ENCODE measurements around the gene TPX2. TPM values are rescaled to one million over a fixed set of nuclear protein-coding genes. Genes with fewer than 3 reads are reported as not detected.

Gene TPX2
- total and polyA plus RNA-seq, 10 of the 15 experiments (the other 5 are each of a cell fraction or from before 2014, with no cell fraction given) = 29.7 to 144 (median 89.0) TPM

DNA sequence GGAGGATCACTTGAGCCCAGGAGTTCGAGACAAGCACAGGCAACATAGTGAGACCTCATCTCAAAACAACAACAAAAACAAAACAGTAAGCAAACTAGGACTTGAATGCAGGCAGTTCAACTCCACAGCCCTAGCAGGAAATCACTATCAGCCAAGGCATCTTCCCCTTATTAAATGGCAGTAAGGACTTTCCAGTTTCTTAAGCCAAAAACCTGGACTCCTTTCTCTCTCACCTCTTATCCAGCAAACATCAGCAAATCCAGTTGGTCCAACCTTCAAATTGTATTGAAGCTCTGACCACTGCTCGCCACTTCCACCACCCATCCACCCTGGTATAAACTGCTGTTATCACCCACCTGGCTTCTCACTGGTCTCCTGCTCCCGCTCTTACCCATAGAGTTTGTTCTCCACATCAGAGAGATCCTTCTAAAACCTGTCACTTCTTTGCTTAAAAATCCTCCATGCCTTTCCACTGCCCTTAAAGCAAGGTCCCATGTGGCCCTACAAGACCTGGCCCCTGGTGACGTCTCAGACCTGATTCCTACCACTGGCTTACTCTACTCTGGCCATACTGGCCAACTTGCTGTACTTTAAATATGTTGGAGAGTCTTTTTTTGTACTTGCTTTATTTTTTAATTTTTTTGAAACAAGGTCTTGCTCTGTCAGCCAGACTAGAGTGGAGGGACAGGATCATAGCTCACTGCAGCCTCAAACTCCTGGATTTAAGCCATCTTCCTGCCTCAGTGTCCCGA lies 44.1 kb upstream of the TPX2 start:
- RAD21 ChIA-PET (ENCODE audit: unreplicated experiment) = interaction anchor here (1.0 to 2.2 kb wide), 2 partner anchors 11 to 33 kb away, joined by 3 to 8 read pairs; no protein-coding TSS in a partner anchor
- BruUV-seq (replicated peaks) = no TSS peak
- FAIRE-seq = no peak
- ATAC-seq = no peak
- no peak overlapping the region for H3K27ac ChIP-seq (ENCODE audit: control insufficient read depth, insufficient read depth)
- H3K9ac ChIP-seq (ENCODE audit: control insufficient read depth, insufficient read depth, low read length) = no peak overlapping the region
- CTCF ChIA-PET = interaction anchor here (1.5 to 25.1 kb wide), 3 partner anchors 14 to 33 kb away, joined by 3 to 254 read pairs (median 7); partner anchors contain the start of gene BCL2L1
- in situ Hi-C loops (cut with MboI) = no loop called here
- H3K36me3 ChIP-seq (ENCODE audit: control insufficient read depth in 2 of 2, insufficient read depth in 2 of 2, low read length in 1 of 2) = peaks cover 6 to 21% of the 10 kb centered on the region in 2 experiments
- H2AFZ ChIP-seq (ENCODE audit: control insufficient read depth, low read depth, low read length) = no peak overlapping the region
- SMC1A ChIA-PET (ENCODE audit: uncharacterized antibody, unreplicated experiment) = interaction anchor here (0.8 to 4.3 kb wide), 5 partner anchors 10 to 34 kb away, joined by 3 to 32 read pairs (median 5); no protein-coding TSS in a partner anchor
- DNase-seq (ENCODE audit: low read depth, low spot score) = no peak
- H3K9me3 ChIP-seq (replicated peaks; ENCODE audit: control insufficient read depth, insufficient read depth, low read length) = no peaks in the 10 kb centered on the region
- 0 out of 2 replicates have a peak, but pooled peaks cover 2% of the 10 kb centered on the region for H4K20me1 ChIP-seq (ENCODE audit: control insufficient read depth, insufficient read depth)
- TF ChIP-seq, protein P1, sequence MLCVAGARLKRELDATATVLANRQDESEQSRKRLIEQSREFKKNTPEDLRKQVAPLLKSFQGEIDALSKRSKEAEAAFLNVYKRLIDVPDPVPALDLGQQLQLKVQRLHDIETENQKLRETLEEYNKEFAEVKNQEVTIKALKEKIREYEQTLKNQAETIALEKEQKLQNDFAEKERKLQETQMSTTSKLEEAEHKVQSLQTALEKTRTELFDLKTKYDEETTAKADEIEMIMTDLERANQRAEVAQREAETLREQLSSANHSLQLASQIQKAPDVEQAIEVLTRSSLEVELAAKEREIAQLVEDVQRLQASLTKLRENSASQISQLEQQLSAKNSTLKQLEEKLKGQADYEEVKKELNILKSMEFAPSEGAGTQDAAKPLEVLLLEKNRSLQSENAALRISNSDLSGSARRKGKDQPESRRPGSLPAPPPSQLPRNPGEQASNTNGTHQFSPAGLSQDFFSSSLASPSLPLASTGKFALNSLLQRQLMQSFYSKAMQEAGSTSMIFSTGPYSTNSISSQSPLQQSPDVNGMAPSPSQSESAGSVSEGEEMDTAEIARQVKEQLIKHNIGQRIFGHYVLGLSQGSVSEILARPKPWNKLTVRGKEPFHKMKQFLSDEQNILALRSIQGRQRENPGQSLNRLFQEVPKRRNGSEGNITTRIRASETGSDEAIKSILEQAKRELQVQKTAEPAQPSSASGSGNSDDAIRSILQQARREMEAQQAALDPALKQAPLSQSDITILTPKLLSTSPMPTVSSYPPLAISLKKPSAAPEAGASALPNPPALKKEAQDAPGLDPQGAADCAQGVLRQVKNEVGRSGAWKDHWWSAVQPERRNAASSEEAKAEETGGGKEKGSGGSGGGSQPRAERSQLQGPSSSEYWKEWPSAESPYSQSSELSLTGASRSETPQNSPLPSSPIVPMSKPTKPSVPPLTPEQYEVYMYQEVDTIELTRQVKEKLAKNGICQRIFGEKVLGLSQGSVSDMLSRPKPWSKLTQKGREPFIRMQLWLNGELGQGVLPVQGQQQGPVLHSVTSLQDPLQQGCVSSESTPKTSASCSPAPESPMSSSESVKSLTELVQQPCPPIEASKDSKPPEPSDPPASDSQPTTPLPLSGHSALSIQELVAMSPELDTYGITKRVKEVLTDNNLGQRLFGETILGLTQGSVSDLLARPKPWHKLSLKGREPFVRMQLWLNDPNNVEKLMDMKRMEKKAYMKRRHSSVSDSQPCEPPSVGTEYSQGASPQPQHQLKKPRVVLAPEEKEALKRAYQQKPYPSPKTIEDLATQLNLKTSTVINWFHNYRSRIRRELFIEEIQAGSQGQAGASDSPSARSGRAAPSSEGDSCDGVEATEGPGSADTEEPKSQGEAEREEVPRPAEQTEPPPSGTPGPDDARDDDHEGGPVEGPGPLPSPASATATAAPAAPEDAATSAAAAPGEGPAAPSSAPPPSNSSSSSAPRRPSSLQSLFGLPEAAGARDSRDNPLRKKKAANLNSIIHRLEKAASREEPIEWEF (IDR thresholded peaks at IDR 0.05; ENCODE audit: insufficient replicate concordance, low read depth, low read length) = no peak
- TF ChIP-seq, protein P2, sequence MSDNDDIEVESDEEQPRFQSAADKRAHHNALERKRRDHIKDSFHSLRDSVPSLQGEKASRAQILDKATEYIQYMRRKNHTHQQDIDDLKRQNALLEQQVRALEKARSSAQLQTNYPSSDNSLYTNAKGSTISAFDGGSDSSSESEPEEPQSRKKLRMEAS (IDR thresholded peaks at IDR 0.05; ENCODE audit: low read depth, low read length) = no peak
- TF ChIP-seq, protein P3, sequence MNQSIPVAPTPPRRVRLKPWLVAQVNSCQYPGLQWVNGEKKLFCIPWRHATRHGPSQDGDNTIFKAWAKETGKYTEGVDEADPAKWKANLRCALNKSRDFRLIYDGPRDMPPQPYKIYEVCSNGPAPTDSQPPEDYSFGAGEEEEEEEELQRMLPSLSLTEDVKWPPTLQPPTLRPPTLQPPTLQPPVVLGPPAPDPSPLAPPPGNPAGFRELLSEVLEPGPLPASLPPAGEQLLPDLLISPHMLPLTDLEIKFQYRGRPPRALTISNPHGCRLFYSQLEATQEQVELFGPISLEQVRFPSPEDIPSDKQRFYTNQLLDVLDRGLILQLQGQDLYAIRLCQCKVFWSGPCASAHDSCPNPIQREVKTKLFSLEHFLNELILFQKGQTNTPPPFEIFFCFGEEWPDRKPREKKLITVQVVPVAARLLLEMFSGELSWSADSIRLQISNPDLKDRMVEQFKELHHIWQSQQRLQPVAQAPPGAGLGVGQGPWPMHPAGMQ (IDR thresholded peaks at IDR 0.05; ENCODE audit: borderline replicate concordance) = no peak
- TF ChIP-seq GATAD2B (conservative IDR thresholded peaks at IDR 0.05; ENCODE audit: low read depth) (no peak), FOS (IDR thresholded peaks at IDR 0.05; ENCODE audit: borderline replicate concordance, extremely low read depth, insufficient read length) (no peak)
- 96% methylated on average over 5 of the region's 5 CpGs for WGBS (ENCODE audit: insufficient coverage, insufficient replicate concordance, low lambda C conversion rate, missing lambda C conversion rate)
- intact Hi-C loops (cut with micrococcal nuclease; ENCODE audit: unreplicated experiment) = no loop called here
- POLR2A ChIA-PET = interaction anchor here (1.2 kb wide), 1 partner anchor 9 kb away, joined by 3 read pairs; no protein-coding TSS in a partner anchor
- no peak overlapping the region for H3K4me2 ChIP-seq (ENCODE audit: control insufficient read depth, insufficient read depth)
- no peak overlapping the region for H3K4me3 ChIP-seq
- no peaks in the 10 kb centered on the region for H3K27me3 ChIP-seq (replicated peaks in 1 of 2; ENCODE audit: control insufficient read depth in 2 of 2, insufficient read depth in 2 of 2, low read length in 1 of 2)
- peaks cover 38% of the 10 kb centered on the region for H3K79me2 ChIP-seq (ENCODE audit: control insufficient read depth, insufficient read depth, low read length)
- H3K4me1 ChIP-seq (ENCODE audit: control insufficient read depth, insufficient read depth, low read length) = peaks cover 32% of the 10 kb centered on the region
